ENCODE measurements around the gene VAV2. TPM values are rescaled to one million over a fixed set of nuclear protein-coding genes. Genes with fewer than 3 reads are reported as not detected.

VAV2 gene
- total RNA-seq, 2 donors from 2014 or later, result 3.5 to 5.5 TPM

DNA sequence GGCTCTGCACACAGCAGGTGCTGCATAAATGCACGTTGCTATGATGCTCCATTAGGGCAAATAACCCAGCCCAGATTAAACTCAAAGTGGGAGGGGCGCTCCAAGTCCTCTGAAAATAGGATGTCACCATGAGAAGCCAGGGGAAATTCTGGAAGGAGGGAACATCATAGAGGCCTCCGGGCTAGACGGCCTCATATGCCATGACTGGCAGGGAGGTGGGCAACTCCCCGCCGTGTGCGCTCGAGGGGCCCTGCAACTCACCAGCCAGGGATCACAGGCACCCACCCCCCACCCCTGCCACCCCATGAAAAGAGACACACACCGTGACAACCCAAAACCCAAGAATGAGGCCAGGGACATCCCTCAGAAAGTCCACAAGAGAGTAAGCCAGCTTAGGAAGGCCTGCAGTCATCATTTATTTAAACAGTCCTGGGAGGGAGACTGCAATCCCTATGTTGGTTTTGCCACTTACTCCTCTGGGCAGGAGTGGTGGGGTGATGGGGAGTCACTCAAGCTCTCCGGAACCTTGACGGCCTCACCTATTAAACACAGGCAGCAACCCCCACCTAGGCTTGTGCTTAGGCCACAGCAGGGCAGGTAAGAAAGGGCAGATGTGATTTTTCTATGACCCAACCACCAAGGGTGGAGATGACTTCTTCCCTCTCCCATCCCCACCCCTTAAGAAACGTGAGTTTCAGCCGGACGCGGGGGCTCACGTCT is 4.0 kb downstream of the VAV2 start:
- Mint-ChIP-seq H3K27me3 (peaks cover 4% of the 10 kb centered on the region), H3K36me3 (ENCODE audit: low read depth) (no peaks in the 10 kb centered on the region), H3K27ac (no peak overlapping the region), H3K4me1 (peaks cover 7% of the 10 kb centered on the region), H3K4me3 (no peak overlapping the region)
- H3K9me3 ChIP-seq (ENCODE audit: control insufficient read depth, low read length, poor library complexity, severe bottlenecking), result no peaks in the 10 kb centered on the region
- ATAC-seq (no peak), DNase-seq (no peak)

DNA sequence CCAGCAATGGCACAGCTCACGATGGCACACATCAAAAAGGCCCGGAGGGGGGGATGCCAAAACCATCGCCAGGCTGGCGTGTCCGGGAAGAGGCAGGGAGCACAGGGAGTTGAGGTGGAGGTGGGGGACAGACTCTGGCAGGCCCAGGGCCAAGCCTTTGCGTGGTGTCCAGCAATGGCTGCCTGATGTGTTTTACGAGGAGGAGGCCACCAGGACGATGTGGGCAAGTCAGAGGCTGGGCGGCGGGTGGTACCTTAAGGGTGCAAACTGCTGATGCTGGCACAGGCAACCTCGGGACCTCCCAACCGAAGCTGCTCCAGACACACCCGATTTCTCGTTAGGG is 4.7 kb downstream of the VAV2 start:
- H3K9me3 ChIP-seq (ENCODE audit: control insufficient read depth, low read length, poor library complexity, severe bottlenecking), result no peaks in the 10 kb centered on the region
- no peak for DNase-seq
- Mint-ChIP-seq H3K36me3 (ENCODE audit: low read depth) (no peaks in the 10 kb centered on the region), H3K27ac (no peak overlapping the region), H3K4me3 (no peak overlapping the region), H3K4me1 (peaks cover 7% of the 10 kb centered on the region), H3K27me3 (peaks cover 4% of the 10 kb centered on the region)
- no peak for ATAC-seq

DNA sequence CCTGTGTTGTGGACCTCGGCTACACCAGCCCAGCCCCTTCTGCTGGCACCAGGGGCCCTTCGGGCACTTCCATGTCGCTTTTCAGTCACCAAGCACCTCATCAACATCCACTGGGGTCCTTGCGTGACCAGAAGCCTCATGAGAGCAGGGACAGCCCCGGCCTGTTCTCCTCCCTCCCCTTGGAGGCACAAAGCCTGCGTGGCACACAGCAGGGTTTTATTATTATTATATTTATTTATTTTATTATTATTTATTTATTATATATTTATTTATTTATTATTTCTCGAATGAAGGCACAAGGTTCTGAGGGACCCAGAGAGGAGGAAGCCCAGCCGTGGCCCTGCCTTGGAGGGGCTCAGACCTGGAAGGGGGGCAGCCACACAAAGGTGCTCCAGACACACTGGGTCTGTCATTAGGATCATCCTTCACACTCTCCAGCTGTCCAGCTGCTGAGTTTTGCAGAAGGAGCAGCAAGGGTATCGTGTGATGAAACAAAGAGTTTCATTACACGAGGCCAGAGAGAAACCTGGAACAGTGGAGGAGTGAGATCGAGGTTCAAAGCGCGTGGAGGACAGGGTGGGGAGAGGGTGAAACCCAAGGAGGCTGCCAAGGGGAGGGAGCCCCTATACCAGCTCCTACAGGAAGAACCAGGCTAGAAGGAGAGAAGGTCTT is 5.2 kb downstream of the VAV2 start:
- Mint-ChIP-seq H3K27ac (no peak overlapping the region), H3K36me3 (ENCODE audit: low read depth) (no peaks in the 10 kb centered on the region), H3K27me3 (peaks cover 4% of the 10 kb centered on the region), H3K4me1 (peaks cover 7% of the 10 kb centered on the region), H3K4me3 (no peak overlapping the region)
- ATAC-seq (no peak), DNase-seq (no peak)
- no peaks in the 10 kb centered on the region for H3K9me3 ChIP-seq (ENCODE audit: control insufficient read depth, low read length, poor library complexity, severe bottlenecking)

DNA sequence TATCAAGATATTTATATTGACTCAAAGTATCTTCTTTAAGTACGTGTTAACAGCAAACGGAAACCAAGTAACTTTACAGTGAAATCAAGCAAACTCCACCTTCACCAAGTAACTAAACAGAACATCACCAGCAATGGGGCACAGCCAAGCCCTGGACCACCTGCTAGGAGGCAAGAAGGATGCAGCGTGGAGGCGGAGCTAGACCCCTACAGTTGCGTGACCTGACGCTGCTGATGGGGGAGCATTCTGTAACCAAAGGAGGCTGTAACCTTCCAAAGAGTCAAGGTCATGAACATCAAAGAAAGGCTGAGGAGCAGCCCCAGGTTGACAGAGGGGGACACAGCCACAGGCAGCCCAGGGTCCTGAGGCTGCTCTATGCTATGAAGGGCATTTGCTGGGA is 6.1 kb downstream of the VAV2 start:
- H3K9me3 ChIP-seq (ENCODE audit: control insufficient read depth, low read length, poor library complexity, severe bottlenecking), result no peaks in the 10 kb centered on the region
- H3K4me3 Mint-ChIP-seq, result no peak overlapping the region
- DNase-seq (no peak), ATAC-seq (no peak)
- H3K27ac Mint-ChIP-seq, result no peak overlapping the region
- H3K4me1 Mint-ChIP-seq, result peaks cover 7% of the 10 kb centered on the region
- H3K36me3 Mint-ChIP-seq (ENCODE audit: low read depth), result no peaks in the 10 kb centered on the region
- peaks cover 4% of the 10 kb centered on the region for H3K27me3 Mint-ChIP-seq

DNA sequence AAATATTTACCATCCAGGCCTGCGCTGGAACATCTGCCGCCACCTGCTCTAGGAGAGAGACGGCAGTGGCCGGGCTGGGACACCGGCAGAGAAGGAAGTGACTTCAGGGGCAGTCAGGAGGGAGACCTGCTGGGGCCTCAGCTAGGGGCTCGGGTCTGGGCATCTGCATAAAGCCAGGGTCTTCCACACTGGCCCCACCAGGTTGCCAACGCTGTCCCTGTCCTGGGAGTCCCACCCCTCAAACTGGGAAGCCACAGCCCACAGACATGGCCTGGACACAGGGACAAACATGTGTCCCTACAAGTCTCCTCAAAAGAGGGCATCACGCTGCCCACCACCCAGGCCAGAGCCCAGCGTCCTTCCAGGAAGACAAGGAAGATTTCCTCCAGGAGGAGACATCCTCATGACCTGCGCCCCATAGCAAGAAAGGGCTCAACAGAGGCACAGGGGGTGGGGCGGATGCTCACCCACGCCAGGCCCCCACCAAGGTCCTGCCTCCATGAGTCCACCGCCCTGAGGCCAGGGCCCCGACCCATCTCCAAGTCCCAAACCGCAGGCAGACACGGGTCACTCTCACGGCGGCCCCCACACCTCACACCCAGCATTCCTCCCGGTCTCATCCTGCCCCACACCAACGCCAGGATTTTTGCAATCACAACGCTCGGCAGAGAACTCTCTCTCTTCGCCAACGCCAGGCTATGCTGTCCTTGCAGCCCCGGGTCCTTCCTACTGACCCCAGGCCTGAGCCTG is 9.0 kb downstream of the VAV2 start:
- ATAC-seq (no peak), DNase-seq (no peak)
- Mint-ChIP-seq H3K4me1 (peaks cover 9% of the 10 kb centered on the region), H3K27ac (no peak overlapping the region), H3K27me3 (peaks cover 4% of the 10 kb centered on the region), H3K36me3 (ENCODE audit: low read depth) (no peaks in the 10 kb centered on the region), H3K4me3 (no peak overlapping the region)
- no peaks in the 10 kb centered on the region for H3K9me3 ChIP-seq (ENCODE audit: control insufficient read depth, low read length, poor library complexity, severe bottlenecking)

DNA sequence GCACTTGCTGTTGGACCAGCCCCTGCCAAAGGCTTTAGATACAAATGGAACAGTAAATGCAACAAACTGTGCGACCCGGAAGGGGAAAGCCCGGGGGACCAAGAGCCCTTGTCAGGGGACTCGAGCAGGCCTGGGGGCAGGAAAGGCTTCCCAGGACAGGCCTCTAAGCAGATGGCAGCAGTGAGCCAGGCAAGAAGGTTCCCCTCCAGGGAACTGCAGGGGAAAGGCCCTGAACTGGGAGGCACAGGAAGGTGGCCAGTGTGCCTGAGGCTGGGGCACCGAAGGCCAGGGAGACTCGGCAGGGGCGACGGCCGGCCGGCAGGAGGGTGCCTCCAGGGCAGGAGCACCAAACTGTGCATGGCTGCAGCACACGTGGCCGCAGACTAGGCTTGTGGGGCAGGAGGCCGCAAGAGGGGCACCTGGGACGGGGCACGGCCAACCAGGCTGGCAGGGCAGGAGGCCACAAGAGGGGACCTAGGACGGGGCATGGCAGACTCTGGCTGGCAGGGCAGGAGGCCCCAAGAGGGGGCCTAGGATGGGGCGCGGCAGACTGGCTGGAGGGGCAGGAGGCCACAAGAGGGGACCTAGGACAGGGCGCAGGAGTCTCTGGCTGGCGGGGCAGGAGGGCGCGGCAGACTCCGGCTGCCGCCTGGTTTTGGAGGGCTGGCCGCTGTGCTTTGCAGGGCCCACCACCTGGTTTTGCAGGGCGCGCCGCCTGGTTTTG is 10.0 kb downstream of the VAV2 start:
- Mint-ChIP-seq H3K4me3 (no peak overlapping the region), H3K36me3 (ENCODE audit: low read depth) (no peaks in the 10 kb centered on the region), H3K4me1 (peaks cover 9% of the 10 kb centered on the region), H3K27me3 (peaks cover 4% of the 10 kb centered on the region), H3K27ac (no peak overlapping the region)
- ATAC-seq, result no peak
- DNase-seq, result no peak
- no peaks in the 10 kb centered on the region for H3K9me3 ChIP-seq (ENCODE audit: control insufficient read depth, low read length, poor library complexity, severe bottlenecking)

DNA sequence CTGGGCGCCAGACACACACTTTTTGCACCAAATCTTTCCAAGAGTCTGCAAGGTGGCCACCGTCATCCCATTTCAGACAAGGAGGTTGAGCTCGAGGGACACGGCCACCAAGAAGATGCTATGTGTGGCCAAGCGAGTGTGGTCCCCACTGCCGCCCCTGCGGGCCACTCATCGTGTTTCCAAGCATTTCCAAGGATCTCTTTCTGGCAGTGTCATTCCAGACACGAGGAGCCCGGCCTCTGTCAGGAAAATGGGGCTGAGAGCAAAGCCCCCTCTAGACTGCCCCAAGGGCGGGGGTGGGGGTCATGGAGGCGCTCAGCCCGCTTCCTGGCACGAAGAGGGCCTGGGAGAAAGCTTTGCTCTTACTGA is 10.6 kb downstream of the VAV2 start:
- no peak overlapping the region for H3K4me3 Mint-ChIP-seq
- no peak for ATAC-seq
- peaks cover 4% of the 10 kb centered on the region for H3K27me3 Mint-ChIP-seq
- peaks cover 9% of the 10 kb centered on the region for H3K4me1 Mint-ChIP-seq
- no peak overlapping the region for H3K27ac Mint-ChIP-seq
- DNase-seq, result no peak
- H3K36me3 Mint-ChIP-seq (ENCODE audit: low read depth), result no peaks in the 10 kb centered on the region
- no peaks in the 10 kb centered on the region for H3K9me3 ChIP-seq (ENCODE audit: control insufficient read depth, low read length, poor library complexity, severe bottlenecking)

DNA sequence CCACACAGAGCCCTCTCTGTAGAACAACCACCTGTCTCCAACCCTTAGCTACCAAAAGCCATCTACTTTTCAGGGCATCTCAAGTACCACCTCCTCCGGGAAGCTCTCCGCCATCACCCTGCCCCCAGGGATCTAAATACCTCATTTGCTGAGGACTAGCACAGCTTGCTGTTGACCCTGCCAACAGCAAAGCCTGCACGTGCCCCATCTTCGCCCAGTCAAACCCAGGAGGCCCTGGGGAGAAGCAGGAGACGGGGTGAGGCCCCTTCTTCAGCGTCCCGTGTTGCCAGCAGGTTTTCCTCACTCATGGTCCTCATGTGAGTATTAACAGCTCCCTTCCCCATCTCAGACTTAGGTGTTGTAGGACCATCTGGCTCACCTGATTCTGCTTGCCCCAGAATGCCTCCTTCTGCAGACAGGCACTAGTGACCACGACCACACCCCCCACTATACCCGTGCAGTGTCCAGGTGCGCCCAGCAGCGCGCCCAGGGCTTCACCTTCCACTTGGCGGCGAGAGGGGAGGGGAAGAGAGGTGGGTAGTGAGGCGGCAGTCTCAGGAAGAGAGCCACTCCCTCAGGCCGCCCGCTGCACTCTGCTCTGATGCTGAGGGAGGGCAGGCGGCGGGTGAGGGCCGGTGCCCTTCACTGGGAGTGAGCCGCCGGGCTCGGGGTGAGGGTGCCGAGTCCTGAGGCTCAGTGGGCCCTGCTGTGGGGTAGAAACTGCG is 11.1 kb downstream of the VAV2 start:
- ATAC-seq (no peak), DNase-seq (no peak)
- no peaks in the 10 kb centered on the region for H3K36me3 Mint-ChIP-seq (ENCODE audit: low read depth)
- no peak overlapping the region for H3K4me3 Mint-ChIP-seq
- peaks cover under 1% of the 10 kb centered on the region for H3K27me3 Mint-ChIP-seq
- peaks cover 6% of the 10 kb centered on the region for H3K4me1 Mint-ChIP-seq
- H3K9me3 ChIP-seq (ENCODE audit: control insufficient read depth, low read length, poor library complexity, severe bottlenecking), result no peaks in the 10 kb centered on the region
- H3K27ac Mint-ChIP-seq, result no peak overlapping the region

DNA sequence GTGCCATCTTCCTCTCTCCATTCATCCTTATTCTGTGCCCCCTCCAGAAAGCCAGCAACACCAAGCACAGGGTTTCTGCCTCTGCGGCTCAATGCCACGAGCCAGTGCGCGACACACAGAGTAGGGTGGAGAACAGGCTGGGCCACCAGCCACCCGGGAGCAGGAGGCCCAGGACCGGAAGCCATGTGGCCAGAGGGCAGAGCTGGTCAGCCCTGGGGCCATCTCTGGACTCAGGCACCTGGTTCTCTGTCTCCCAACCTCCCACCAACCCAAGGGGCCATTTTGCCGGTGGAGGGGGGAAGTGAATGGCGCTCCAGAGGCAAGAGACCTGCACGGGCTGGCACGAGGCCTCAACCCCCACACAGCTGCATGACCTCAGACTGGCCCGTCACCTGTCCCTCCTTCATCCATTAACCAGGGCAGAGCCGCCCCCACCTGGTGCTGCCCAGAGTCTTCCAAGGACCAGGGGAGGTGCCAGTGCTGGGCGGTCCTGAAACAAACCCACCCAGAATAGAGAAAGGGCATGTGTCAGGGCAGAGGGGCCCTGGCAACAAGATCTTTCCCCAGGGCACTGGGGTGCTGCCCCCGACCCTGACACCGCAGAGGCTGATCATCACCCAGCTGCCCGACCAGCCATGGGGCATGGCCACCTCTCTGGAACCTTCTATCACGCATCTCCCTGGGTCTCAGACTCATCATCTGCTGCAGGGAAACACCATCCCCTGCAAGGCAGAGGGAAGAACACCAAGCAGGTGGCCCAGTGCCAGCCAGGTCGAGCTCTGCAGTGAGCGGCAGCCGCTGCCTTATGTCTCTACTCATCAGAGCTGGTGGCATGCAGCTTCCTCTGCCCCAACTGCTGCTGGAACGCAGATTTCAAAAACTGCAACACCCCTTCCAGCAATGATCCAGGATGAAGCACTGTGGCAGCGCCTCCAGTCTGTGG is 11.9 kb downstream of the VAV2 start:
- DNase-seq, result no peak
- Mint-ChIP-seq H3K4me1 (peaks cover 4% of the 10 kb centered on the region), H3K27me3 (no peaks in the 10 kb centered on the region), H3K4me3 (no peak overlapping the region), H3K27ac (no peak overlapping the region), H3K36me3 (ENCODE audit: low read depth) (no peaks in the 10 kb centered on the region)
- H3K9me3 ChIP-seq (ENCODE audit: control insufficient read depth, low read length, poor library complexity, severe bottlenecking), result no peaks in the 10 kb centered on the region
- ATAC-seq, result no peak

DNA sequence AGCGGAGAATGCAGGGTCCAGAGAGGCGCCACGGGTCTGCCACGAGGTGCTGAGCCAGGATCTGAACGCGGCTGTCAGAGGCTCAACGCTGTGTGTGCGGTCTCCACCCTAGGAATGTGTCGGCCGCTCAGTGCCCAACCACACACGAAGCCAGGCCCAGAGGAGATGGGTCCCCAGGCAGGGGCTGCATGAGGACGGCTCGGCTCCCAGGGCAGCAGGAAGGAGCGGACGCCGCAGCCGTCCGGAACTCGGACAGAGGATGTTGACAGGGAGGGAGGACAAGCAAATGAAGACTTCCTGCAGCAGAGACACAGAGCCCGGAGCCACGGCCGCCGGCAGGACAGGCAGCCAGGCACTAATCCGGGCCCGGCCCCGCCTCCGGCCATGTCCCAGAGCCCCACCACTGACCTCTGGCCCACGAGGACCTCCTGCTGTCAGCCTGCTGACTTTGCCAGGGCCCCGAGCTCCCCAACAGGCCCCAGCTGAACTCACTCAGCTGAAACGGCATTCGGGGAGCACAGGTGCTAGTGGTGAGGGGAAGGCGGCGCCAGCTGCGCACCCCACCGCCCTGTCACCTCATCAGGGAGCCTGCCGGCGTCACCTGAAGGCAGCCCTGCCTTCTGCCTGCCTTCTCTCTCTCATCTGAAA is 12.7 kb downstream of the VAV2 start:
- peaks cover 4% of the 10 kb centered on the region for H3K4me1 Mint-ChIP-seq
- H3K9me3 ChIP-seq (ENCODE audit: control insufficient read depth, low read length, poor library complexity, severe bottlenecking), result no peaks in the 10 kb centered on the region
- DNase-seq, result no peak
- H3K4me3 Mint-ChIP-seq, result no peak overlapping the region
- no peaks in the 10 kb centered on the region for H3K36me3 Mint-ChIP-seq (ENCODE audit: low read depth)
- no peak overlapping the region for H3K27ac Mint-ChIP-seq
- peak; percentile 40 for ATAC-seq
- no peaks in the 10 kb centered on the region for H3K27me3 Mint-ChIP-seq

DNA sequence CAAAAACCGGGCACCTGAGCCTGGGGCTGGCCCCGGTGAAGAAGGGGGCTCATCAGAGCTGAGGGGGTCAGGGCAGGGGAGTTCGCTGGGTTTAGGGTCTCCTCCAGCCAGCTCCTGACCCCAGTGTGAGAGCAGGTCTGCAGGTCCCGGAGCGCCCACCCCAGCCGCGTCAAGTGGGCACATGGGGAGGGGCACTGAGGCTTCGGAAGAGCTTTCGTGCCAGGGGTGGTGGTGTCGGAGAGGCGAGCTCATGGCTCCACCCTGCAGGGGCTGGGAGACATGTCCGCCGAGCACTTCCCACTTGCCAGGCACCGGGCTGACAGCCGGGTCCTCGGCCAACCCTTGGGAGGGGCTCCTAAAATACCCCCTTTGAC is 13.2 kb downstream of the VAV2 start:
- no peak overlapping the region for H3K4me3 Mint-ChIP-seq
- peaks cover 4% of the 10 kb centered on the region for H3K4me1 Mint-ChIP-seq

More for the DNA sequence above, 13.2 kb downstream of the VAV2 start:
- H3K27me3 Mint-ChIP-seq, result no peaks in the 10 kb centered on the region
- no peak overlapping the region for H3K27ac Mint-ChIP-seq
- H3K9me3 ChIP-seq (ENCODE audit: control insufficient read depth, low read length, poor library complexity, severe bottlenecking), result no peaks in the 10 kb centered on the region
- ATAC-seq (no peak), DNase-seq (no peak)
- H3K36me3 Mint-ChIP-seq (ENCODE audit: low read depth), result no peaks in the 10 kb centered on the region
